HG03460 (cell line): Measurements from ENCODE around the gene CALML4.
A peak's percentile ranks its signal among the peaks of the same experiment; 100 is the strongest.
"Not testable (repeated sequence)": the region's sequence is repeated elsewhere in the genome, so short reads cannot be mapped to it uniquely, and the experiment has no call there.

Experiments
- ATAC-seq: cut with Tn5 transposase; IDR thresholded peaks from one replicate; pipeline ENCODE4 v1.9.1; 2021; ENCODE audit not compliant: unreplicated experiment

The CALML4 gene

DNA sequence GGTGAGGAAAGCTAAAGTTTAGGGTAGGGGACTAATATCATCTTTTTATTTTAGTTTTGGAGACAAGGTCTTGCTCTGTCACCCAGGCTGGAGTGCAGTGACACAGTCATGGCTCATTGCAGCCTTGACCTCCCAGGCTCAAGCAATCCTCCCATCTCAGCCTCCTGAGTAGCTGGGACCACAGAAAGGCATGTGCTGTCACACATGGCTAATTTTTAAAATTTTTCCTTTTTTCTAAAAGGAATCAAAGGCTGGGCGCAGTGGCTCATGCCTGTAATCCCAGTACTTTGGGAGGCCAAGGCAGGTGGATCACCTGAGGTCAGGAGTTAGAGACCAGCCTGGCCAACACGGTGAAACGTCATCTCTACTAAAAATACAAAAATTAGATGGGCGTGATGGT lies 20.3 kb upstream of the CALML4 start:
- not testable (repeated sequence) for ATAC-seq

- ATAC-seq: no peak
These were observed 19.6 kb upstream of the CALML4 start for GRCh38 chr15:68224546-68225250.

DNA sequence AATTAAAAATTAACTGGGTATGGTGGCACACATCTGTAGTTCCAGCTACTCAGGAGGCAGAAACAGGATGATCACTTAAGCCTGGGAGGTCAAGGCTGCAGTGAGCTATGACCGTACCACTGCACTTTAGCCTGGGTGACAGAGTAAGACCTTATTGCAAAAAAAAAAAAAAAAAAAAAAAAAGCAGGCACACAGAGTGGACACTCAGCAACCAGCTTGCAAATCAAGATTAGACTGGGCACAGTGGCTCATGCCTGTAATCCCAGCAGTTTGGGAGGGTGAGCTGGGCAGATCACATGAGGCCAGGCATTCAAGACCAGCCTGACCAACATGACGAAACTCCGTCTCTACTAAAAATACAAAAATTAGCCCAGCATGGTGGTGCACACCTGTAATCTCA lies 19.0 kb upstream of the CALML4 start:
- ATAC-seq: no peak

DNA sequence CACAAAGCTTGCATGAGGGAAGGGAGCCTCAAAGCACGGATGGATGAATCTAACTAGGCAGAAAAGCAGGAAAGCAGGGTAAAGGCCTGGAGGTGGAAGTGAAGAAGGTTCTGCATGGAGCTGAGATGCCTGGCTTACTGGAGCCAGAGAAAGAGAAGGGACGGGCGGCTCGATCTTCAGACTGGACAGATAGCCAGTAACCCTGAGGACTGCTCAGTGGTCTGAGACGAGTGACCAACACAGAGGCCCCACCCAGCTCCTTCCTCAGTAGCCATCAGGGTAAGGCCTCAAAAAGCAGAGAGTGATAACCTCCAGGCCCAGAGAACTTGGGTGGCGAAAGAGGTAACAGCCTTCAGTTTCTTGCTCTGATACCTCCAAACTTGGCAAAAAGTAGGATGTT lies 18.0 kb upstream of the CALML4 start:
- no peak for ATAC-seq

DNA sequence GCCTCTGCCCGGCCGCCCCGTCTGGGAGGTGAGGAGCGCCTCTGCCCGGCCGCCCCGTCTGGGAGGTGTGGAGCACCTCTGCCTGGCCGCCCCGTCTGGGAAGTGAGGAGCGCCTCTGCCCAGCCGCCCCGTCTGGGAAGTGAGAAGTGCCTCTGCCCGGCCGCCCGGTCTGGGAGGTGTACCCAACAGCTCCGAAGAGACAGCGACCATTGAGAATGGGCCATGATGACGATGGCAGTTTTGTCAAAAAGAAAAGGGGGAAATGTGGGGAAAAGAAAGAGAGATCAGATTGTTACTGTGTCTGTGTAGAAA lies 17.3 kb upstream of the CALML4 start:
- ATAC-seq: not testable (repeated sequence)

DNA sequence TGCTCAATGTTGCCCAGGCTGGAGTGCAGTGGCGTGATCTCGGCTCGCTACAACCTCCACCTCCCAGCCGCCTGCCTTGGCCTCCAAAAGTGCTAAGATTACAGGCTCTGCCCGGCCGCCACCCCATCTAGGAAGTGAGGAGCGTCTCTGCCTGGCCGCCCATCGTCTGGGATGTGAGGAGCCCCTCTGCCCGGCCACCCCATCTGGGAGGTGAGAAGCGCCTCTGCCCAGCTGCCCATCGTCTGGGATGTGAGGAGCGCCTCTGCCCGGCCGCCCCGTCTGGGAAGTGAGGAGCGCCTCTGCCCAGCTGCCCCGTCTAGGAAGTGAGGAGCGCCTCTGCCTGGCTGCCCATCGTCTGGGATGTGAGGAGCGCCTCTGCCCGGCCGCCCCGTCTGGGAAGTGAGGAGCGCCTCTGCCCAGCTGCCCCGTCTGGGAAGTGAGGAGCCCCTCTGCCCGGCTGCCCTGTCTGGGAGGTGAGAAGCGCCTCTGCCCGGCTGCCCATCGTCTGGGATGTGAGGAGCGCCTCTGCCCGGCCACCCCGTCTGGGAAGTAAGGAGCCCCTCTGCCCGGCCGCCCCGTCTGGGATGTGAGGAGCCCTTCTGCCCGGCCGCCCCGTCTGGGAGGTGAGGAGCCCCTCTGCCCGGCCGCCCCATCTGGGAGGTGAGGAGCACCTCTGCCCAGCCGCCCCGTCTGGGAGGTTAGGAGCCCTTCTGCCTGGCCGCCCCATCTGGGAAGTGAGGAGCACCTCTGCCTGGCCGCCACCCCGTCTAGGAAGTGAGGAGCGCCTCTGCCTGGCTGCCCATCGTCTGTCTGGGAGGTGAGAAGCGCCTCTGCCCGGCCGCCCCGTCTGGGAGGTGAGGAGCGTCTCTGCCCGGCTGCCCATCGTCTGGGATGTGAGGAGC lies 16.6 kb upstream of the CALML4 start:
- ATAC-seq: not testable (repeated sequence)

- no peak for ATAC-seq
These were observed 15.8 kb upstream of the CALML4 start for GRCh38 chr15:68220967-68221366.

DNA sequence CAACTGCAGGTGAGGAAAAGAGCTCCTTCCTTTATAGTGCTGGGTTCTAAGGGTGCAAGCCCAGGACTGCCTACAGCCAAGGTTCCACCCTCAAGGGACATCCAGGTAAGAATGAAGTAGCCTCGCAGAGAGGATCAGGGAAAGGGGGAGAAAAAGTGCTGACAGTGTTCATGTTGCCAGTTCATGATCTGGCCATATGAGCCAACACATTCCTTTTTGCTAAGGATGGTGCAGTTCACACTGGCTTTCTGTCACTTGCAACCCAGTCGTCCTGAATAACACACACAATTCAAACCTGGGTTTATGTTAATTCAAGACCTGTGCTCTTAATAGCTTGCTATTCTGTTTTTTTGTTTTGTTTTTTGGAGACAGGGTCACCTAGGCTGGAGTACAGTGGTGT lies 15.4 kb upstream of the CALML4 start:
- ATAC-seq: no peak

DNA sequence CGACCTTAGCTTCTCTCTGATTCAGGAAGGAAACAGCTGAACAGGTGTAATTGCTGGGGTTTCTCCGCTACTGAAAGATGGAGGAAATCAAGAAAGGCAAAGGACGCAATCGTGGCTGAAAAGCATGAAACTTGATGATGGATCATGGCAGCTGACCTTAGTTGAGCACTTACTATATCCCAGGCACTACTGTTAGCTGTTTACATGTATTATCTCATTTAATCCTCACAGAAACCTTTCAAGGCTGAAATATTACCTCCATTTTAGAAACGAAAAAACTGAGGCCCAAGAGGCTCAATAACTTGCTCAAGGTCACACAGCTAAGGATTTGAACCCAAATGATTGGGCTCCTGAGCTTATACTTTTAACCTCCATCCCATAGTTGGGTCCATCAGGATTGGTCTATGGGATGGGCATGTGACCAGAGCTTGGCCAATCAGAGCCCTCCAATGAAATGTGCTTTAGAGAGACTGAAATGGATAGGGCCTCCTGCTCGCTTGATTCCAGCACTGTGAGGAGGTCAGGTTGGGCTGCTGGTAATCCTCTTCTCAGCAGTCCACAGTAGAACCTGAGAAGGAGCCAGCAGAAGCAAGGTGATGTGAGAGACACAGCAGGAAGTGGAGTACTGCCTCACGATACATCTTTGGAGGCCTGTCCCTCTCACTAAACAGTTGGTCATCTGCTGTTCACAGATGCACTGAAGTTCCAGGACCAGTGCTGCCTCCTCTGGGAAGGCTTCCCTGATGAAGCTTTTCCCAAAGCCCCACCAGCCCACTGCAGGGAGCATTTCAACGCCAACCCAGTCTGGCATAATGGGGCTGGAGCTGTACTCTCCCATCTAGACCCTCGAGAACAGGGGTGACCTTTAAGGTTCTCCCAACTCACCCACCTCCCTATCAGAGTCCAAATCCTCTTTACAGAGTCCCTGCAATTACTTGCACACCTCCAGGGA lies 14.0 kb upstream of the CALML4 start:
- no peak for ATAC-seq

DNA sequence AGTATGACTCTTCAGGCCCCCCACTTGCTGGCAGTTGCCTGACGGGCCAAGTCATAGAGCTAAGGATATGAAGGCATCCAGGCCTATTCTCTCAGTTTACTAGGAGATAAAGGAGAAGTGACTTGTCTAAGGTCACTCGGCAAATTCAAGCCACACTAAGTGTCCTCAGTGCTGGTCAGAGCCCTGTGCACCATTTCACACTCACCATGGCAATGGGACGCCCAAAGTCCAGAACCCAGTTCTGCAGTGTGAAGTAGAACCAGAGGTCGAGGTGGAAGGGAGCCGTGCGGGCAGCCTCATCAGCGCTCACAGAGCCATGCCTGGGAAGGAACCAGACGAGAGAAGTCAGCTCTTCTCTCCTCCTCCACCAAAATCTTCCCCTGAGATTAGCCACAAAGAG lies 13.2 kb upstream of the CALML4 start:
- ATAC-seq: no peak

- ATAC-seq: no peak
These were observed 12.2 kb upstream of the CALML4 start for GRCh38 chr15:68217341-68217740.

- ATAC-seq: no peak
These were observed 9.7 kb upstream of the CALML4 start for GRCh38 chr15:68214838-68215254.

DNA sequence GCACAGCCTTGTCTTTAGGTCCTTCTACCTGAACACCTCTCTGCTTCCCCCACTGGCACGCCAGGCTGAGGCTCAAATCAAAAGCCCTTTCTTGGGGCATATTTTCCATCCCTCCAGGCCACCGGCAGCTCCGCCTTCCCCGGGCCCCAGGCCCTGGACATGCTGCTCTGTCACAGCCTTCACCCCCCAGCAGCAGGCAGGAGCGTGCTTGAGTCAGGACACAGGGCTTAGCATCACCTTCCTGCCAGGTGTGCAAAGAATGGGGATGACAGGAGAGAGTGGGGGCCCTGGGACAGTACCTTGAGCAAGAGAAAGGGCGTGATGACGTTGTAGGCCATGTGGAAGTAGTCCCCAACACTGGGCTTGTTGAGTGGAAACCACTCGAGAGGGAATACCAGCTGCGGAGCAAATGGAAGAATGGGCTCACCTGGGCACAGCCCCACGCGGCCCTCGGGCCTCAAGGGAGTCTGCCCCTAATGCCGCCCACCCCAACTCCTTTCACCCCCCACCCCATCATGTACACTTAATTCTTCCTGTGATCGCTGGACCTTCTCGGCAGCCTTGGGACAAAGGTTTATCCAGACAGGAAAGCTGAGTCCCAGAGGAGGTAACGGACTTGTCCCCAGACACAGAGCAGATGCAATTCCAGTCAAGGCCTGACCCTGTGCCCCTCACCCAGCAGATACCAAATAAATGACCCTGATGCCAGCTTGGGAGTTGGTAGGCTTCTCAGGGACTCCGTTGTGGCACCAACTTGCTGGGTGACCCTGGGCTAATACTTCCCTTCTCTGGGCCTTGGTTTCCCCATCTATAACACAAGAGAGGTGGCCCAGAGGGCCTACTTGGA lies 9.1 kb upstream of the CALML4 start:
- ATAC-seq: no peak

GRCh38 chr15:68213491-68213845 lies 8.3 kb upstream of the CALML4 start:
- ATAC-seq: not testable (repeated sequence)

- ATAC-seq: no peak
These were observed 6.7 kb upstream of the CALML4 start for GRCh38 chr15:68211656-68212320.

- no peak for ATAC-seq
These were observed 5.9 kb upstream of the CALML4 start for GRCh38 chr15:68210821-68211655.

GRCh38 chr15:68210409-68210756 lies 5.3 kb upstream of the CALML4 start:
- ATAC-seq: no peak

GRCh38 chr15:68209735-68210408 lies 4.7 kb upstream of the CALML4 start:
- peak; percentile 63 for ATAC-seq

GRCh38 chr15:68209272-68209671 lies 4.1 kb upstream of the CALML4 start:
- no peak for ATAC-seq
